CD14-positive monocyte (primary cell): ENCODE results near the gene PSMB11. TPM values are rescaled to one million over a fixed set of nuclear protein-coding genes. Genes with fewer than 3 reads are reported as not detected.

Experiments
- DNase-seq, 3 donors: peaks; one replicate each; pipeline ENCODE4 v3.0.0-alpha.2; 2011 to 2022
- H2AFZ ChIP-seq: 2 replicates; pipeline ENCODE4 v1.6.0; 2012; ENCODE audit warnings: mild to moderate bottlenecking, low read depth, low read length, inconsistent platforms; ENCODE audit not compliant: insufficient read depth, poor library complexity, severe bottlenecking
- H3K27ac ChIP-seq, 2 donors: 1 replicate in 1 of 2; 2 replicates in 1 of 2; pipeline ENCODE4 v1.5.1; 2012 to 2013; ENCODE audit warnings: low read length in 2 of 2, control low read depth in 1 of 2, inconsistent platforms in 1 of 2, low read depth in 1 of 2, mild to moderate bottlenecking in 1 of 2
- H3K27me3 ChIP-seq, 2 donors: one replicate each; pipeline versions ENCODE4 v1.6.0 to v1.6.1; 2011 to 2013; ENCODE audit warnings: low read length in 2 of 2; ENCODE audit not compliant: control insufficient read depth in 2 of 2, insufficient read depth in 2 of 2
- H3K36me3 ChIP-seq, 2 donors: replicated peaks in 1 of 2; 1 replicate in 1 of 2; 2 replicates in 1 of 2; pipeline versions ENCODE4 v1.5.1 to v1.6.1; 2012 to 2013; ENCODE audit warnings: low read length in 2 of 2, control low read depth in 1 of 2, inconsistent platforms in 1 of 2, mild to moderate bottlenecking in 1 of 2; ENCODE audit not compliant: insufficient read depth in 2 of 2, control insufficient read depth in 1 of 2
- H3K4me1 ChIP-seq, 2 donors: 1 replicate in 1 of 2; 2 replicates in 1 of 2; pipeline versions ENCODE4 v1.5.1 to v1.6.1; 2012 to 2013; ENCODE audit warnings: low read length in 2 of 2, control low read depth in 1 of 2, inconsistent platforms in 1 of 2, mild to moderate bottlenecking in 1 of 2, moderate library complexity in 1 of 2; ENCODE audit not compliant: insufficient read depth in 2 of 2, control insufficient read depth in 1 of 2
- H3K4me2 ChIP-seq: replicated peaks from 2 replicates; pipeline ENCODE3; 2012; ENCODE audit warnings: low read length, moderate library complexity, mild to moderate bottlenecking; ENCODE audit not compliant: poor library complexity, severe bottlenecking; ENCODE audit errors: extremely low read depth
- H3K4me3 ChIP-seq, 3 experiments: fragments of 200-600 bp in 1 of 3; sonication (generic) in 1 of 3; replicated peaks in 1 of 3; 1 replicate in 2 of 3; 2 replicates in 1 of 3; pipeline ENCODE4 v1.5.1; 2011 to 2013; ENCODE audit warnings: low read length in 3 of 3, mild to moderate bottlenecking in 3 of 3, control low read depth in 2 of 3, low read depth in 2 of 3, inconsistent platforms in 1 of 3, moderate library complexity in 1 of 3
- H3K79me2 ChIP-seq: 2 replicates; pipeline ENCODE4 v1.6.0; 2012; ENCODE audit warnings: mild to moderate bottlenecking, control low read depth, inconsistent platforms, low read length, moderate library complexity; ENCODE audit not compliant: insufficient read depth
- H3K9ac ChIP-seq: 2 replicates; pipeline ENCODE4 v1.6.0; 2017; ENCODE audit warnings: low read length, mild to moderate bottlenecking; ENCODE audit not compliant: insufficient read depth, poor library complexity, severe bottlenecking
- H3K9me3 ChIP-seq, 2 donors: replicated peaks in 1 of 2; 1 replicate in 1 of 2; 2 replicates in 1 of 2; pipeline versions ENCODE4 v1.5.1 to v1.6.1; 2012 to 2013; ENCODE audit warnings: low read length in 2 of 2, control low read depth in 1 of 2; ENCODE audit not compliant: control insufficient read depth in 1 of 2, insufficient read depth in 1 of 2
- H4K20me1 ChIP-seq: 2 replicates; pipeline ENCODE4 v1.6.0; 2012; ENCODE audit warnings: mild to moderate bottlenecking, low read length, control low read depth, moderate library complexity; ENCODE audit not compliant: insufficient read depth
- H3K27ac Mint-ChIP-seq, 7 donors: one replicate each; pipeline ENCODE4 v1.8.0; 2020; ENCODE audit warnings: mild to moderate bottlenecking in 7 of 7, mixed read lengths in 7 of 7, moderate library complexity in 6 of 7, inconsistent platforms in 2 of 7
- H3K27me3 Mint-ChIP-seq, 3 donors: one replicate each; pipeline ENCODE4 v1.8.0; 2021 to 2022; ENCODE audit warnings: low read depth in 3 of 3, mild to moderate bottlenecking in 3 of 3, mixed read lengths in 3 of 3, moderate library complexity in 3 of 3, inconsistent platforms in 1 of 3
- H3K36me3 Mint-ChIP-seq, 2 donors: one replicate each; pipeline ENCODE4 v1.8.0; 2020; ENCODE audit warnings: mixed read lengths in 2 of 2, inconsistent platforms in 1 of 2, mild to moderate bottlenecking in 1 of 2
- H3K4me1 Mint-ChIP-seq: one replicate; pipeline ENCODE4 v1.8.0; 2020; ENCODE audit warnings: mild to moderate bottlenecking, mixed read lengths
- H3K4me3 Mint-ChIP-seq, 2 donors: one replicate each; pipeline ENCODE4 v1.8.0; 2020; ENCODE audit warnings: mild to moderate bottlenecking in 2 of 2, mixed read lengths in 2 of 2, moderate library complexity in 1 of 2
- H3K9me3 Mint-ChIP-seq, 7 donors: one replicate each; pipeline ENCODE4 v1.8.0; 2020 to 2022; ENCODE audit warnings: mixed read lengths in 7 of 7, mild to moderate bottlenecking in 6 of 7, moderate library complexity in 6 of 7, inconsistent platforms in 2 of 7
- WGBS: methylation state at CpG from one replicate; pipeline ENCODE4 v1.1.5; 2013; ENCODE audit warnings: missing lambda C conversion rate; ENCODE audit not compliant: insufficient coverage; 5-methylcytosine and 5-hydroxymethylcytosine counted together
- intact Hi-C, 2 donors: fragments of 100-400 bp; cut with micrococcal nuclease; formaldehyde crosslinking; loops; one replicate each; pipeline versions ENCODE4 v1.15.0 to v1.15.1; 2023
- polyA plus RNA-seq, 3 donors: library from polyadenylated mRNA; depleted of rRNA in 1 of 3; unstranded in 2 of 3; stranded (reverse) in 1 of 3; fragments of 300-500 nt in 2 of 3; fragments of >200 nt in 1 of 3; fragmentation: Illumina TruSeq in 2 of 3; gene quantifications; 1 replicate in 2 of 3; 2 replicates in 1 of 3; pipeline ENCODE4 v1.2.3, GENCODE V29; 2012 to 2021
- TF ChIP-seq, protein P1 (sequence below): fragments of 200-600 bp; IDR thresholded peaks from one replicate; pipeline ENCODE4 v1.8.0; 2022; ENCODE audit warnings: antibody characterized with exemption, mild to moderate bottlenecking

The PSMB11 gene
- polyA plus RNA-seq, 3 donors: not detected

DNA sequence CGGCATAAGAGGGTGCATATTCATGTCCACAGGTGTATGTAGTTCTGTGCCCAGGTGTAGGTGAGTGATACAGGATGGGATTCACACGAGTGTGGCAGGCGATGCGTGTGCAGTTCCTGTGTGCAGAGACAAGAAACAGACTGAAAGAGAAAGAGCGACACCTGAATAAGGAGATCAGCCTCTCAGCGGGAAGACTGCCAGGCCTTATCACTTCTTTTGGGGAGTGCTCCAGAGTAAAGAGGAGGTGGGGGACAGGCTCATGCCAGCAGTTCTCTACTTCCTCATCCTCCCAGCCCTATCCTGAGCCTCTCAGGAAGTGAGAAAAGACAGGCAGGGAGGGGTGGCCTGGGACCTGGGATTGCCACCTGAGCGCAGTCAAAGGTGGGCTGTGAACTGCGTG lies 2.8 kb downstream of the PSMB11 start:
- H3K4me1 Mint-ChIP-seq: peaks cover 8% of the 10 kb centered on the region
- Histone ChIP-seq H3K27ac (no peak overlapping the region), H3K4me2 (no peak overlapping the region), H3K27me3 (no peaks in the 10 kb centered on the region), H4K20me1 (no peaks in the 10 kb centered on the region), H3K36me3 (no peaks in the 10 kb centered on the region), H3K79me2 (no peaks in the 10 kb centered on the region), H3K4me3 (no peak overlapping the region), H2AFZ (no peak overlapping the region), H3K9me3 (no peaks in the 10 kb centered on the region), H3K4me1 (no peaks in the 10 kb centered on the region), H3K9ac (no peak overlapping the region)
- peaks cover 0 to 4% (median 0%) of the 10 kb centered on the region in 7 donors for H3K9me3 Mint-ChIP-seq
- peak overlapping the region in 1 of 7 donors; percentile 52 for H3K27ac Mint-ChIP-seq
- WGBS: 86% methylated on average over 6 of the region's 8 CpGs
- H3K4me3 Mint-ChIP-seq: peak overlapping the region in 1 of 2 donors; percentile 23
- TF ChIP-seq, protein P1, sequence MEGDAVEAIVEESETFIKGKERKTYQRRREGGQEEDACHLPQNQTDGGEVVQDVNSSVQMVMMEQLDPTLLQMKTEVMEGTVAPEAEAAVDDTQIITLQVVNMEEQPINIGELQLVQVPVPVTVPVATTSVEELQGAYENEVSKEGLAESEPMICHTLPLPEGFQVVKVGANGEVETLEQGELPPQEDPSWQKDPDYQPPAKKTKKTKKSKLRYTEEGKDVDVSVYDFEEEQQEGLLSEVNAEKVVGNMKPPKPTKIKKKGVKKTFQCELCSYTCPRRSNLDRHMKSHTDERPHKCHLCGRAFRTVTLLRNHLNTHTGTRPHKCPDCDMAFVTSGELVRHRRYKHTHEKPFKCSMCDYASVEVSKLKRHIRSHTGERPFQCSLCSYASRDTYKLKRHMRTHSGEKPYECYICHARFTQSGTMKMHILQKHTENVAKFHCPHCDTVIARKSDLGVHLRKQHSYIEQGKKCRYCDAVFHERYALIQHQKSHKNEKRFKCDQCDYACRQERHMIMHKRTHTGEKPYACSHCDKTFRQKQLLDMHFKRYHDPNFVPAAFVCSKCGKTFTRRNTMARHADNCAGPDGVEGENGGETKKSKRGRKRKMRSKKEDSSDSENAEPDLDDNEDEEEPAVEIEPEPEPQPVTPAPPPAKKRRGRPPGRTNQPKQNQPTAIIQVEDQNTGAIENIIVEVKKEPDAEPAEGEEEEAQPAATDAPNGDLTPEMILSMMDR: no peak
- no peak for DNase-seq
- H3K27me3 Mint-ChIP-seq: peaks cover 9 to 15% (median 10%) of the 10 kb centered on the region in 3 donors
- intact Hi-C loops: no loop called here
- H3K36me3 Mint-ChIP-seq: no peaks in the 10 kb centered on the region

DNA sequence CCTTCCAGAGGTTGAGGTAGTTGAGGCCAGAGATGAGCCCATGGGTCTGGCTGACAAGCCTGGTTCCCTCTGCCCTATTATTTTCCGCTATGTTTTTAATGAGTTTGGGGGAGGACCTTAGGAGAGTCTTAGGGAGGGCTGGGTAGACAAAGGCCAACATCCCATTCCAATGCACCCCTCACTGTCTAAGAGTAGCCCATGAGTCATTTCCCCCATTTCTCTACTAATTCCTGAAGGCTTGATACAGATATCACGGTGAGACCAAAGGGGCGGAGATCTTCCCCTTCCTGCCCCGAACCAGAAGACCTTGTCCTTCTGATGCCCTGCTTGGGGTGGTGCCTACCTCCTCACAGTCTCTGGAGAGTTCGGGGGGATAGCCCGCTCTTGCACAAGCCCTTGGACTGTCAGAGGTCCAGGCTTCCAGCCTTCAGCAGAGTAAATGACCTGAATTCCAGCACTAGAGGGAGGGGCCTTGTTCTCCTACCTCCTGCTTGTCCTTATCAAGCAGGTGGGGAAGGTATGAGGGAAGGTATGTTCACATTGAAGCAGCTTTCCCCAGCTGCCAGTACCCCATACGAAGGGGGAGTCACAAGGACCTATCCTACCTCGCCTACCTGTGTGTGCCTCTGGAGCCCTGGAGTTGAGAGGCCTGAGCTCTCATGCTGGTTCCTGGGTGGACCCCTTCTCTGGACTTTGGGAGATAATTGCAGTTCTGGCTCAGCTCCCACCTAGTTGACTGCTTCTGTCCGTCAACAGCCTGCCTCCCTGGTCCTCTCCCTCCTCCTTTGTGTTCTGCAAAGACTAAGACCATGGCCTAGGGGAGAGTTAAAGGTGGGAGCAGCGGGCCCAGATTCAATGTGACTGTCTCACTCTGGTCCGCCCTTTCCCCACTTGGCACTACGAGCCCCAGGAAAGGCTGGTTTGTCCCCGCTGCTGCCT lies 3.7 kb downstream of the PSMB11 start:
- no peak overlapping the region for H3K4me3 Mint-ChIP-seq
- no peak overlapping the region for H3K4me3 ChIP-seq
- peaks cover 0 to 4% (median 0%) of the 10 kb centered on the region in 7 donors for H3K9me3 Mint-ChIP-seq
- H3K36me3 ChIP-seq: no peaks in the 10 kb centered on the region
- no peak overlapping the region for H3K27ac ChIP-seq
- H3K4me1 Mint-ChIP-seq: peaks cover 9% of the 10 kb centered on the region
- H3K4me2 ChIP-seq: no peak overlapping the region
- TF ChIP-seq, protein P1: no peak
- H3K9me3 ChIP-seq: no peaks in the 10 kb centered on the region
- no peaks in the 10 kb centered on the region for H3K36me3 Mint-ChIP-seq
- H3K27me3 Mint-ChIP-seq: peaks cover 9 to 15% (median 9%) of the 10 kb centered on the region in 3 donors
- H3K9ac ChIP-seq: no peak overlapping the region
- H3K4me1 ChIP-seq: peaks cover 0 to under 1% of the 10 kb centered on the region in 2 donors
- no peak for DNase-seq
- 75% methylated on average over 7 of the region's 13 CpGs for WGBS
- H3K27me3 ChIP-seq: no peaks in the 10 kb centered on the region
- H3K27ac Mint-ChIP-seq: no peak overlapping the region
- H3K79me2 ChIP-seq: no peaks in the 10 kb centered on the region
- no peak overlapping the region for H2AFZ ChIP-seq
- H4K20me1 ChIP-seq: no peaks in the 10 kb centered on the region
- intact Hi-C loops: no loop called here
